NCI-H526 treated with DMSO at 0.1 percent for 48 hours (cell line): Measurements from ENCODE around the gene BCL6B.

ENCODE experiments used
- DNase-seq: peaks from one replicate; lab custom pipeline; 2025; lab: John Stamatoyannopoulos, UW

Gene BCL6B

GRCh38 chr17:7010523-7010922, 12.3 kb upstream of the BCL6B start:
- no peak for DNase-seq

- DNase-seq: no peak
Measured at GRCh38 chr17:7011415-7011814, 11.4 kb upstream of the BCL6B start.

GRCh38 chr17:7011942-7012254, 11.0 kb upstream of the BCL6B start:
- no peak for DNase-seq

- peak; percentile 74 for DNase-seq
Measured at GRCh38 chr17:7014261-7014994, 8.4 kb upstream of the BCL6B start.

GRCh38 chr17:7014995-7015958, 7.6 kb upstream of the BCL6B start:
- peak; percentile 57 for DNase-seq

GRCh38 chr17:7016418-7016817, 6.4 kb upstream of the BCL6B start:
- no peak for DNase-seq

GRCh38 chr17:7016886-7017826, 5.7 kb upstream of the BCL6B start:
- no peak for DNase-seq

GRCh38 chr17:7017827-7018200, 5.0 kb upstream of the BCL6B start:
- no peak for DNase-seq

- no peak for DNase-seq
Measured at GRCh38 chr17:7018331-7018964, 4.4 kb upstream of the BCL6B start.

- DNase-seq: no peak
Measured at GRCh38 chr17:7019367-7019766, 3.5 kb upstream of the BCL6B start.

- DNase-seq: no peak
Measured at GRCh38 chr17:7019839-7020519, 2.9 kb upstream of the BCL6B start.

- no peak for DNase-seq
Measured at GRCh38 chr17:7020894-7021664, 1.8 kb upstream of the BCL6B start.

GRCh38 chr17:7021993-7022778, 664 bp upstream of the BCL6B start:
- DNase-seq: peak; percentile 15

- DNase-seq: peak; percentile 51
Measured at GRCh38 chr17:7023576-7024401, 939 bp downstream of the BCL6B start.

- no peak for DNase-seq
Measured at GRCh38 chr17:7024402-7024785, 1.5 kb downstream of the BCL6B start.

- DNase-seq: no peak
Measured at GRCh38 chr17:7025245-7025644, 2.4 kb downstream of the BCL6B start.

GRCh38 chr17:7026471-7027115, 3.7 kb downstream of the BCL6B start:
- no peak for DNase-seq

- no peak for DNase-seq
Measured at GRCh38 chr17:7027335-7027734, 4.5 kb downstream of the BCL6B start.
